GM19397 (cell line): Measurements from ENCODE around the gene PPP6R1.

Experiments
- ATAC-seq: cut with Tn5 transposase; IDR thresholded peaks from one replicate; pipeline ENCODE4 v1.9.1; 2021; ENCODE audit warnings: mild to moderate bottlenecking, moderate library complexity; ENCODE audit not compliant: unreplicated experiment

PPP6R1 gene, protein sequence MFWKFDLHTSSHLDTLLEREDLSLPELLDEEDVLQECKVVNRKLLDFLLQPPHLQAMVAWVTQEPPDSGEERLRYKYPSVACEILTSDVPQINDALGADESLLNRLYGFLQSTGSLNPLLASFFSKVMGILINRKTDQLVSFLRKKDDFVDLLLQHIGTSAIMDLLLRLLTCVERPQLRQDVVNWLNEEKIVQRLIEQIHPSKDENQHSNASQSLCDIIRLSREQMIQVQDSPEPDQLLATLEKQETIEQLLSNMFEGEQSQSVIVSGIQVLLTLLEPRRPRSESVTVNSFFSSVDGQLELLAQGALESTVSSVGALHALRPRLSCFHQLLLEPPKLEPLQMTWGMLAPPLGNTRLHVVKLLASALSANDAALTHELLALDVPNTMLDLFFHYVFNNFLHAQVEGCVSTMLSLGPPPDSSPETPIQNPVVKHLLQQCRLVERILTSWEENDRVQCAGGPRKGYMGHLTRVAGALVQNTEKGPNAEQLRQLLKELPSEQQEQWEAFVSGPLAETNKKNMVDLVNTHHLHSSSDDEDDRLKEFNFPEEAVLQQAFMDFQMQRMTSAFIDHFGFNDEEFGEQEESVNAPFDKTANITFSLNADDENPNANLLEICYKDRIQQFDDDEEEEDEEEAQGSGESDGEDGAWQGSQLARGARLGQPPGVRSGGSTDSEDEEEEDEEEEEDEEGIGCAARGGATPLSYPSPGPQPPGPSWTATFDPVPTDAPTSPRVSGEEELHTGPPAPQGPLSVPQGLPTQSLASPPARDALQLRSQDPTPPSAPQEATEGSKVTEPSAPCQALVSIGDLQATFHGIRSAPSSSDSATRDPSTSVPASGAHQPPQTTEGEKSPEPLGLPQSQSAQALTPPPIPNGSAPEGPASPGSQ

DNA sequence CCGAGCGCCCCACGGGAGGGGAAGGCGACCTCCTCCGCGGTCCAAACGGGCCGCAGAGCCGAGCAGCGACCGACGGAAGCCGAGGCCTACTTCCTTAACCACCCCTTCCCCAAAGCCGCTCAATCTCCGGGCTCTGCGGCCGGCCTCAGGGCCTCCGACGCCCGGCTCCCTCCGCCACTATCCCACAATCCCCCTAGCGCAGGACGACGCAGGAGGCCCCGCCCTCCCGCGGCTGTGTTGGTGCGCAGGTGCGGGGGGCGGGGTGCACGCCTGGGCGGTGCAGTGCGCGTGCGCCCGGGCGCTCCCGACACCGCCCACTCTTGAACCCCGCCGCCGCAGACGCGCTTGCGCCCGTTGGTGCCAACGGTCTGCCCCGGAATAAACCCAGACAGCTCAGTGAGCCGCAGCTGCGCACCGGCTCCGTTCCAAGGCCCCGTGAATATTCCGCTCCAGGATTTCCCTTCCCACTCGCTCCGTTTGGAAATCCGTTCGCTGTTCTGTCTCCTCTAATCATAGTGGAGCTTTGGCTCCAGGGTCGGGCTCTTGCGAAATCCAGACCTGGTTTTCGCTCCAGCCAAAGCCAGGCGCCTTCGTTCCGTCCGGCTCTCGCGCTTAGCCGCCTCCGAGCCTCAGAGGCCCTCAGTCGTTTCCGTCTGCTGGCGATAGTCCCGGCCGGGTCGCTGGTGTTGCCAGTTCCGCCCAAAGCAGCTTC lies at the start of gene PPP6R1:
TSS of gene PPP6R1 (minus strand) at position 190 of the 712 bp plus-strand sequence. CDS start 11,914 bp downstream, outside the sequence.
- peak; percentile 70 for ATAC-seq

DNA sequence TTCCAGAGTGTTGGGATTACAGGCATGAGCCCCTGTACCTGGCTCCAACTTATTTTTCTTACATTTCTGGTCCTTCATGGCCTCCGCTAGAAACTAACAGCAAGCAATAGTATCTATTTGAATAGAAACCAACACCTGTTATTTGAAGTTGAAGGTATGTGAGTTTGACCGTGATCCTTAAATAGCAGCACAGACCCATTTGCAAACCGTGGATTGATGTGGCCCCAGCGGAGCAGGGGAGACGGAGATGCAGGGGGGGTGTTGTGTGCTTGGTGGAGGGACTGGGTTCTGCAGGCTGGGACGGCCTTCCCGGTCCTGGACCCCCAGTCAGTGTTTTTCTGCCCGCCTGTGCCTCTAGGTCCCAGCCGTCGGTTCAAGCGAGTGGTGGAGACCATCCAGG lies 49.5 kb upstream of the PPP6R1 start:
- no peak for ATAC-seq

DNA sequence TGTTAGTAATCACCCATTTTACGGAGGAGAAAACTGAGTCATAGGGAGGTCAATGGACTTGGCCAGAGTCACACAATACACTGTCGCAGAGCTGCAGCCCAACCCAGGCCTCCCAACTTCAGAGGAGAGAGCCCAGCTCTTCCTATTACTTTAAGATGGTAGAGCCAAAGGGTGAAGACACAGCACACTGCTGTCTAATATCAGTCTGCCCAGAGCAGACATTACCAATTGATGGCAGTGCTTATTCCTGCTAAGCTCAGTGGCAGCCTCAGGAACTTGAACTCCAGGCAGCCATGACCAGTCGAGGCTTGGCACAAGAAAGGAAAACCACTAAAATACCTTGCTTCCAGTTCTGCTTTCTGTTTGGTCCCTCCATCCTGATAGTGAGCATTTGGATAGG lies 47.9 kb upstream of the PPP6R1 start:
- no peak for ATAC-seq

DNA sequence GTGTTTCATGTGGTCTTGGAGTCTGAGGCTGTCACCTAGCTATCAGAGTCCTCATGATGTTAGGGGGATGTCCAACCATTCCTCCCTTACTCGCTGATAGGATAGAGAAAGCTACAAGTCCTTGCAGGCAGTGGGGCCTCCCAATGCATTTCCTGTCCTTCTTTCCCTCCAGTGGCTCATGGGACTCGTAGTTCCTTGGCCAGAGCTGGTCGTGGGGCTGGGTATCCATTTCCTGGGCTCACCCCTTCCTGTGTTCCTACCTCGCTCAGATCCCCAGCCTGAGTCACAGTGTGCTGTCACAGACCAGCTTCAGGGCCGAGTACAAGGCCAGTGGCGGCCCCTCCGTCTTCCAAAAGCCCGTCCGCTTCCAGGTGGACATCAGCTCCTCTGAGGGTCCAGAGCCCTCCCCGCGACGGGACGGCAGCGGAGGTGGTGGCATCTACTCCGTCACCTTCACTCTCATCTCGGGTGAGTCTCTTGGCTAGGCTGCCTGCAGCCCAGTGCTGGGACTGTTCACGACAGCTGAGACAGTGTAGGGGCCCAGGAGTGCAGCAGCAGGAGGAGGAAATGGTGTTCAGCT lies 47.3 kb upstream of the PPP6R1 start:
- no peak for ATAC-seq

DNA sequence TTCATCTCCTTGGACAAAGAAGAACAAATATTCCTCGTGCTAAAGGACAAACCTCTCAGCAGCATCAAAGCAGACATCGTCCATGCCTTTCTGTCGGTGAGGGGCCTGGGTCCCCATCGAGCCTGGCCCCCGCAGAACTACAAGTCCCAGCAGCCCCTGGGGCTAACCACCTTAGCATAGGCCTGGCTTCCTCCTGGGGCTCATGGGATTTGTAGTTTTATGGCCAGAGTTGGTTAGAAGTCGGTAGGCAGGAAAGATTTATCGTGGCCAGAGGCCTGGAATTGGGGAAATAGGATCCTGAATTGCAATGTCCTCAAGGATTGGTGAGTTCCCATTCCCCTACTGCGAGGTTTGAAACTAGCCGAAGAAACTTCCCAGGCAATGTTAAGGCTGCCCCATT lies 46.7 kb upstream of the PPP6R1 start:
- ATAC-seq: no peak

DNA sequence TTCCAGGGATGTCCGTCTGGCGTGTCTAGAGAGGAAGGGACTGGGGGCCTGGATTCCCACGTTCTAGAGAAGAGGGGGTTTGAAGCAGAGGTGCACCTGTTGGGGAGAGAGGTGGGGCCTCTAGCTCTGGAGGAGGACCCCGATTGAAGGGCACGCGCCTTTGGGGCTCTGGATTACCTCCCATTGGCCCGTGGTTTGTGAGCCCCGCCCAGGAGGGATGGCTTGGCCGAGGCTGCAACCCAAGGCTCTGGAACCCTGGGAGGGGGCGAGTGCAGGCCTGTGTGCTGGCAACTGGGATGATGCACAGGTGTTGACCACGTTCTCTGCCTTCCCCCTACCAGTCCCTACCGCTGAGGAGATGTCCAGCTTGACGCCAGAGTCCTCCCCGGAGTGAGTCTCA lies 46.2 kb upstream of the PPP6R1 start:
- no peak for ATAC-seq

DNA sequence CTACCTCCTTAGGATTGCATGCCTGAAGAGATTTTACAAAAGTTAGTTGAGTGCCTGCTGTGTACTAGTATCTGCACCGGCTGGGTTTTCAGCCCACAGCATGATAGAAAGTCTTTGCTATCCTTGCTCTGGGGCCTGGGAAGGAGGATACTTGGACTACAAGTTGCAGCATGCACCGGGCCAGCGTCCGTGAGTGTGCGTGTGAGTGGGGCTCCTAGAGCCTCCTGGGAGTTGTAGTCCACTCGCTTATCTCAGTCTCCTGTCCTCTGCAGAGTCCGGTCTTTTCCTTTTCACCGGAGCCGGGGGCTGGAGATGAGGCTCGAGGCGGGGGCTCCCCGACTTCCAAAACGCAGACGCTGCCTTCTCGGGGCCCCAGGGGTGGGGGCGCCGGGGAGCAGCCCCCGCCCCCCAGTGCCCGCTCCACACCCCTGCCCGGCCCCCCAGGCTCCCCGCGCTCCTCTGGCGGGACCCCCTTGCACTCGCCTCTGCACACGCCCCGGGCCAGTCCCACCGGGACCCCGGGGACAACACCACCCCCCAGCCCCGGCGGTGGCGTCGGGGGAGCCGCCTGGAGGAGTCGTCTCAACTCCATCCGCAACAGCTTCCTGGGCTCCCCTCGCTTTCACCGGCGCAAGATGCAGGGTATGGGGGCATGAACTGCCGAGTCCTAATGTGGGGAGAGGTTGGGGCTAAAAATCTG lies 45.6 kb upstream of the PPP6R1 start:
- ATAC-seq: no peak

DNA sequence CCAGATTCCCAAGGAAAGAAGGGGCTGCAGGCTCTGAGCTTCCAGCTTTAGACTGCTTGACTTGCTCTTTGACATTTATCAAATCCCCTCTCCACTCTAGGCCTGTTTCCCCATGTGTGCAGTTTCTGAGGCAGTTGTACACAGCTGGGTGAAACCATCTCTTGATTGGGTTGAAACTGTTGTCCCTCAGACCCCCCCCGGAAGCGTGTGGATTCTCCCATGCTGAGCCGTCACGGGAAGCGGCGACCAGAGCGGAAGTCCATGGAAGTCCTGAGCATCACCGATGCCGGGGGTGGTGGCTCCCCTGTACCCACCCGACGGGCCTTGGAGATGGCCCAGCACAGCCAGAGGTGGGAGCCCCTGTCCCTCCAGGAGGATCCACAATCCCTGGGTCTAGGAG lies 44.7 kb upstream of the PPP6R1 start:
- no peak for ATAC-seq

DNA sequence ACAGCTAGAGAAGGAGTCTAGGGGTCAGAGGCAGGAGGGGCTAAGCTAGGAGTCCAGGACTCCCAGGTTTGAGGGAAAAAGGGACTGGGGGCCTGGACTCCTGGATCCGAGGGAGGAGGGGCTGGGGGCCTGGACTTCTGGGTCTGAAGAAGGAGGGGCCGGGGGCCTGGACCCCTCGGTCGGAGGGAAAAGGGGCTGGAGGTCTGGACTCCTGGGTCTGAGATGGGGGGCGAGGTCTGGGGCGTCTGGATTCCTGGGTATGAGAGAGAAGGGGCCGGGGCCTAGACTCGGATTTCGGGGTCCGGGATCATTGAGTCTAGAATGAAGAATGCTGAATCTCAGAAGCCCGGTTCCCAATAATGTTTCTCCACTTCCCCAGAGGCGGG lies 43.5 kb upstream of the PPP6R1 start:
- ATAC-seq: no peak

DNA sequence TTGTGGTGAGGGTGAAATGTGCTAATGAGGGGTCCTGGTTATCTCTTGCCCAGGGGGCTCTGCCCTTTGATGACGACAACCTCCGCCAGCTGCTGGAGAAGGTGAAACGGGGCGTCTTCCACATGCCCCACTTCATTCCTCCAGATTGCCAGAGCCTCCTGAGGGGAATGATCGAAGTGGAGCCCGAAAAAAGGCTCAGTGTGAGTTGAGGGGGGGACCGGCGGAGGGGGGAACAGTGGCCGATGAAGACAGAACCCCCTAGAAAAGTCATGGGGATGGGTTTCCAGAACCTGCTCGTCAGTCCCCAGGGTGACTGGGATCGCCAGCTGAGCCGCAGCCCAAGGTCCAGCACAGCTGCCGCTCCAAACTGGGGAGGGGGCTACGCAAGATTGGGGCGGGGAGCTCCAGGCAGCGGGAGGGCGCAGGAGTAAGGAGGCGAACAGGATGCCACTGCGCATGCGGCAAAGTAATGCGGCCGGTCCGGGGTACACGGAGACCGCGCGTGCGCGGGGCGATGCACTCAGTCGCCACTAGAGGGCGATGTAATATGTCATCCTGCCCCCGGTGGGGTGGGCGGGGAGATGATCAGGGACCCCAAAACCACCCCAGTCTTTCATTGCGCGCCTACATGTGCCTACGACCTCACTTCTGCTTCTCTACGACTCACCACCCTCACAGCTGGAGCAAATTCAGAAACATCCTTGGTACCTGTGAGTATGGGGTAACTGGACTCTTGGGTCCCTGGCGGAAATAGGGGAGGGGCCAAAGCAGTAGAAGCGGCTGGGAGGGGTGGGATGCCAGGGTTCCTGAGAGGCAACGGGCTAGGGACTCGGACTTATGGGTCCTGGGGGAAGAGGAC lies 42.9 kb upstream of the PPP6R1 start:
- ATAC-seq: peak; percentile 81

DNA sequence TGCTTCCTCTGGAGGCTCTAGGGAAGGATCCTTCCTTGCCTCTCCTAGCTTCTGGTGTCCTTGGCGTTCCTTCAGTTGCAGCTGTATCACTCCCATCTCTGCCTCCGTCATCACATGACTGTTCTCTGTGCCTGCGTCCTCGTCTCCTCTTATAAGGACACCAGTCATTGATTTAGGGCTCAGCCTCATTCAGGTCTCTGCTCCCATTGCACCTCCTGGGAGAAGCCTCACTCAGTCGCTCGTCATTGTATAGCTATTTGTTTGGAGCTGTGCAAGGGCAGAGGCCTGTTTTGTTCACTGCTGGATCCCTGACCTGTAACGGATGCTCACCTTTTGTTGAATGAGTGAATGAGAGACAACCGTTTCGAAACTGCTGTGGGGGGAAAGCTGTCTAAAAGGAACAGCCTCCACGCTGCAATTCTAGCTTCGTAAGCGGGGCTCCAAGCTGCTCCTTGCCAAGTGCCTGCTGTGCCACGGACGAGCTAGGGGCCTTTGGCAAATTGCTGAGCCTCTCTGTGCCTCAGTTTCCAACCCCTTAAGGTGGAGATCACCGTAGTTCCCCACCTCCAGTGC lies 42.2 kb upstream of the PPP6R1 start:
- ATAC-seq: no peak

DNA sequence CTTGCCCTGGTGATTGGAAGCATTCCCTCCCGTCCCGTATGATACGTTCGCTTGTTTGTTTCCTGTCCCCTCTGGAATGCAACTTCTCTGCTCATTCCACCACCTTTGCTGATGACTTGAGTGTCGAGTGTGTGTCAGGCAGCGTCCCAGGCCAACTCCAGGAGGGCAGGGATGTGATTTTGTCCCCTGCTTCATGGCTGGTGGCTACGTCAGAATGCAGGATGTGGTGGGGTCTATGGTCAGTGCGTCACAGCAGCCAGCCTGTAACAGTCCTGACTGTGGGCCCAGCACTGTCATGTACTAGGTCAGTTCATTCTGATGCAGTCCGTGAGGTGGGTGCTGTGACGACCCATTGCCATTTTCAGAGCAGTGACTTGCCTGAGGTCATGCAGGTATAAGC lies 41.2 kb upstream of the PPP6R1 start:
- ATAC-seq: no peak

DNA sequence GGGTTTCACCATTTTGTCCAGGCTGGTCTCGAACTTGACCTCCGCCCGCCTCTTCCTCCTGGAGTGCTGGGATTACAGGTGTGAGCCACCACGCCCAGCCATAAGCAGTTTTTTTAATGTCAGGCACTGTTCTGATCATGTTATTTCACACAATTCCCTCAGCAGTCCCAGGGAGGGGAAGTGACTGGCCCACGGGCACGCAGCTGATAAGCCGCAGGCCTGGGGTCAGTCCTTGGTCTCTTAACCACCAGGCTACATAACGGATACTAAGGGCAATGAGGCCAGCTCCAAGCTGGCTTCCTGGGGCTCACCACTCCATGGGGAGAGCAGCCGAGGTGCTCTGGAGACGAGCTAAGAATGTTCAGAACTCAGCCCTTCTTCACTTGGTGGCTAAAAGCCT lies 38.5 kb upstream of the PPP6R1 start:
- ATAC-seq: no peak

DNA sequence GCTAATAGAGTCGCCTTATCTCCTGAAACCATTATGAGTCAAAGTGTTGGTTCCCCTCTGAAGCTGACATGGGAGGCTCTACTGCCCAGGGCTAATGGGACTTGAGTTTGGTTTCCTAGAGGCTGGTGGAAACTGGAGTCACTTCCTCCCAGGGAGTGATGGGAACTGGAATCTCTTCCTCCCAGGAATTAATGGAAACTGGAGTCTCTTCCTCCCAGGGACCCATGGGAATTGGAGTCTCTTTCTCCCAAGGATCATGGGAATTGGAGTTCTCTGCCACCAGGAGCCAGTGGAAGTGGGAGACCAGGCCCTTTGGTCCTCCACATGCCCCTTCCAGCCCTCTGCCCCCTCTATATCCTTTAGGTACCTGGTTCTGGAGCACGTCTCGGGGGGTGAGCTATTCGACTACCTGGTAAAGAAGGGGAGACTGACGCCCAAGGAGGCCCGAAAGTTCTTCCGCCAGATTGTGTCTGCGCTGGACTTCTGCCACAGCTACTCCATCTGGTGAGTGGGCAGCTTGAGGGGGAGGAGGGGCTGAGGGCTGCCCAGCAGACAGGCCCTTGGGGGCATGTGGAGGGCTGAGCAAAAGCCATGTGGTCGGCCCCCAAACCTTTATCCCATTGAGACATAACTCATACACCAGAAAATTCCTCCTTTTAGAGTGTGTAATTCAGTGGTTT lies 30.4 kb upstream of the PPP6R1 start:
- no peak for ATAC-seq

DNA sequence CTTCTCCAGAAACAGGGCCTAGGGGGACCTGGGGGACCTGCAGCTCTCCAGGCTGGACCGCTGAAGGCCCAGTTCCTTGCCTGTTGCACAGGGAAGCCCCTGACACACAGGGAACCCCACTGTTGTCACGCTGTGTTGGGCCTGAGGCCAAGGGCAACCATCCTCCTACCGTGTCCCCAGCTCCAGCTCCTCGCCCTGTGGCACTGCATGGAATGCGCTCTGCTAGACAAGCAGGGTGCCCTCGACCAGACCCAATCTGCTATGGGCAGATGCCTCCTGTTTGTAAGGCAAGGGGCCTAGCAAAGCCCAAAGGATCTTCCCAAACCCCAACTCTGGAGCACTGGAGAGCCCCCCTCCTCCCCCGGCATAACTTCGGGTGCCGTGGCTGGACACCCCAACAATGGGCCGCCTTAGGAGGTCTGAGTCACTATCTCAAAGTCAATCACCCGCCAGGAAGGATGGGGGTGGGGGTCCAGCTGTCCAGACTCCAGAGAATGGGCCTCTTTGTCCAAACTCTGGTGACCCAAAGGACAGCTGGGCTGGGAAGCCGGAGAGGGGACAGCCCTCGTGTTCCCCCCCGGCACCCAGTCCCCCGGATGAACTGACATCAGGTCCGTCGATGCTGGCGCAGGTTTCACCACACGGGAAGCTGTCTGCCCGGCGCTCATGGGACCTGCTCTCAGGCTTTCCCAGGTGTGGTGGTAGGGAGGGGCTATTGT lies 28.7 kb upstream of the PPP6R1 start:
- ATAC-seq: no peak

DNA sequence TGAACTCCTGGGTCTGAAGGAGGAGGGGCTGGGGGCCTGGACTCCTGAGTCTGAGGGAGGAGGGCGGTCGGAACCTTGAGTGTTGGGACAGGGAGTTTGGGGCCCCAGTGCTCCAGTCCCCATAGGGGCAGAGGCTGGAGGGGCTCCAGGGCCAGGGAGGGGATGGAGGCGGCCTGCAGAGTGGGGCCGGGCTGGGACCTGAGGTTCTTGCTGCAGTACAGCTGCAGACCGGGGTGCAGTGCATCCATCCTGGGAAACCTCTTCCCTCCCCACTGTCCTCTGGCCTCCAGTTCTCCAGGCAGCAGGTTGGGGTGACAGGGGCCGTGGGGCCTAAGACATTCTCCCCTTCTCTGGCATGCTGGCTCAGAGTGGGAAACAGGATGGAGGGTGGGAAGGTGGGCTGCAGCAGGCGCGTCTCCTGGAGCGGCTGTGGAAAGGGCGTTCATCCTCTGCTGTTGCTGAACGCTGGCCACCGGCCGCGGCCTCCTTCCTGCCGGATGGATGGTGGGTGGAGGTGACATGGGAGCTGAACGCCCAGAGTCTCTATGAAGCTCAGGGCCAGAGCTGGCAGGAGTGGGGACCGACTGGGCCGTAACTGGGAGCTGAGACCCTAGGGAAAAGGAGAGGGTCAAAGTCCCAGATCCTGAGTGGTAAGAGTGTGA lies 26.5 kb upstream of the PPP6R1 start:
- no peak for ATAC-seq

DNA sequence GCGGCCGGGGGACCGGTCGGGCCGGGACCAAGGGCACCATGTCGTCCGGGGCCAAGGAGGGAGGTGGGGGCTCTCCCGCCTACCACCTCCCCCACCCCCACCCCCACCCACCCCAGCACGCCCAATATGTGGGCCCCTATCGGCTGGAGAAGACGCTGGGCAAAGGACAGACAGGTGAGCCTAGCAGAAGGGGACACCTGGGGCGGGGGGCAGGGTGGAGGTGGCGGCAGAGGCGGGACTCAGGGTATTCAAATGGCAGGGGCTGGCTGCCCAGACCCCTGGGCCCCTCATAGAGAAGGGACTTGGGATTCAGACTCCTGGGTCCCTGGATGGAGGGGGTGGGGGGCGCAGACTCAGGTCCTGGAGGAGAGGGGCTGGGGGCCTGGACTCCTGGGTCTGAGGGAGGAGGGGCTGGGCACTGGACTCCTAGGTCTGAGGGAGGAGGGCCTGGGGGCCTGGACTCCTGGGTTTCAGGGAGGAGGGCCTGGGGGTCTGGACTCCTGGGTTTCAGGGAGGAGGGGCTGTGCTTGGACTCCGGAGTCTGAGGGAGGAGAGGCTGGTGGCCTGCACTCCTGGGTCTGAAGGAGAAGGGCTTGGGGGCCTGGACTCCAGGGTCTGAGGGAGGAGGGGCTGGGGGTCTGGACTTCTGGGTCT lies 25.7 kb upstream of the PPP6R1 start:
- ATAC-seq: no peak
